ENCODE measurements around the gene C21orf58.

C21orf58 gene

DNA sequence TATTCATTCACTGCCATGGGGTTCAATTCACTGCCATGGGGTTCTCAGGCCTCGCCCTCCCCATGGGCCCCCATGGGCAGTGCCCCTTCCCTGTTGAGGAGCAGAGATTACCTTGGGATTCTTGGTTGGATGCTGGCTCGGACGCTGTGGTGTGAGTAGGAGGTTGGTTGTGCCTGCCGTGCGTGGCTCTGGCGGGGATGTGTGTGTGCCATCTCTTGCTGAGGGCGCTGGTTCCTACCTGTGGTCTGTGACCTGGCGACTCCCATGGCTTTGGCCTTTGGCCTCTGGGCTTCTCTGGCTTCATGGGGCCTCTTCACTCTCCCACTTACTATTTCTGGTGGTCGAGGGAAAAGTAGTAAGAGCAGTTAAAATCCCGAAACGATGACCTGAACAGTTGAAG lies 42.4 kb upstream of the C21orf58 start:
- H2AFZ ChIP-seq (ENCODE audit: insufficient read depth, low read length, poor library complexity): no peak overlapping the region
- no peak overlapping the region for H2BK5ac ChIP-seq (ENCODE audit: low read depth, low read length, poor library complexity)
- H3K23ac ChIP-seq (ENCODE audit: low read length): no peak overlapping the region
- no peaks in the 10 kb centered on the region for H3K79me1 ChIP-seq (ENCODE audit: low read length)
- peaks cover 2% of the 10 kb centered on the region for H3K9me3 ChIP-seq (ENCODE audit: insufficient read depth, low read depth, low read length)
- no peak for DNase-seq
- no peak overlapping the region for H3K4me3 ChIP-seq (ENCODE audit: low read depth, low read length)
- H3K18ac ChIP-seq (ENCODE audit: low read length): no peak overlapping the region
- H3K36me3 ChIP-seq (ENCODE audit: control insufficient read depth in 1 of 2, insufficient read depth in 2 of 2, low read length in 2 of 2): peaks cover 53 to 54% of the 10 kb centered on the region in 2 experiments
- no peak overlapping the region for H2AK5ac ChIP-seq (ENCODE audit: low read length)
- no peaks in the 10 kb centered on the region for H3K79me2 ChIP-seq (ENCODE audit: control insufficient read depth, insufficient read depth, low read length, poor library complexity)
- no peak overlapping the region for H3K4me2 ChIP-seq (ENCODE audit: low read length)
- no peak overlapping the region for H3K27ac ChIP-seq (ENCODE audit: low read depth, low read length)
- H3K4ac ChIP-seq (ENCODE audit: low read depth, low read length): no peak overlapping the region
- H3K27me3 ChIP-seq (ENCODE audit: insufficient read depth, low read length): no peaks in the 10 kb centered on the region
- no peak overlapping the region for H2BK12ac ChIP-seq (ENCODE audit: low read length)
- no peak overlapping the region for H4K91ac ChIP-seq (ENCODE audit: low read depth, low read length)
- H3K9ac ChIP-seq (ENCODE audit: low read length): no peak overlapping the region
- no peak overlapping the region for H4K12ac ChIP-seq (ENCODE audit: low read depth, low read length)
- no peaks in the 10 kb centered on the region for H3K4me1 ChIP-seq (ENCODE audit: control insufficient read depth in 1 of 2, insufficient read depth in 2 of 2, low read length in 2 of 2)
- no peak overlapping the region for H2BK120ac ChIP-seq (ENCODE audit: insufficient read depth, low read length, poor library complexity)
- no peak overlapping the region for H4K8ac ChIP-seq (ENCODE audit: low read depth, low read length)
- no peak overlapping the region for H3K14ac ChIP-seq (ENCODE audit: low read length)
- no CpG with 5 or more reads among the region's 11 CpGs for WGBS (ENCODE audit: extremely low coverage, insufficient coverage, insufficient read length)

DNA sequence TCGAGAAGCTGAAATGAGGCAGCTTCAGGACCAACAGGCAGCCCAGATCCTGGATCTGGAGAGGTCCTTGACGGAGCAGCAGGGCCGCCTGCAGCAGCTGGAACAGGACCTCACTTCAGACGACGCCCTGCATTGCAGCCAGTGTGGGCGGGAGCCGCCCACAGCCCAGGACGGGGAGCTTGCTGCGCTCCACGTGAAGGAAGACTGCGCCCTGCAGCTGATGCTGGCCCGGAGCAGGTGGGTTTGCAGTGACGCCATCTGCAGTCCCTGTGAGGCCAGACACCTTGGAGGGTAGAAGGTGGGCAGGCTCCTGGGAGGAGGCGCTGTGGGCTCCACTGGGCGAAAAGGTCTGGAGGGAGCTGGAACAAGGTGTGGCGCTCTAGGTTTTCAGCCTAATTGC lies 40.0 kb upstream of the C21orf58 start:
- no peak overlapping the region for H2BK12ac ChIP-seq (ENCODE audit: low read length)
- no peak for DNase-seq
- H3K79me1 ChIP-seq (ENCODE audit: low read length): no peaks in the 10 kb centered on the region
- no peak overlapping the region for H4K8ac ChIP-seq (ENCODE audit: low read depth, low read length)
- H3K27me3 ChIP-seq (ENCODE audit: insufficient read depth, low read length): no peaks in the 10 kb centered on the region
- no peaks in the 10 kb centered on the region for H3K79me2 ChIP-seq (ENCODE audit: control insufficient read depth, insufficient read depth, low read length, poor library complexity)
- H2AK5ac ChIP-seq (ENCODE audit: low read length): no peak overlapping the region
- peaks cover 50 to 53% of the 10 kb centered on the region in 2 experiments for H3K36me3 ChIP-seq (ENCODE audit: control insufficient read depth in 1 of 2, insufficient read depth in 2 of 2, low read length in 2 of 2)
- peaks cover 2% of the 10 kb centered on the region for H3K9me3 ChIP-seq (ENCODE audit: insufficient read depth, low read depth, low read length)
- H3K4ac ChIP-seq (ENCODE audit: low read depth, low read length): no peak overlapping the region
- no peak overlapping the region for H3K14ac ChIP-seq (ENCODE audit: low read length)
- H2BK120ac ChIP-seq (ENCODE audit: insufficient read depth, low read length, poor library complexity): no peak overlapping the region
- H3K4me2 ChIP-seq (ENCODE audit: low read length): no peak overlapping the region
- H3K27ac ChIP-seq (ENCODE audit: low read depth, low read length): no peak overlapping the region
- no peaks in the 10 kb centered on the region for H3K4me1 ChIP-seq (ENCODE audit: control insufficient read depth in 1 of 2, insufficient read depth in 2 of 2, low read length in 2 of 2)
- no peak overlapping the region for H4K12ac ChIP-seq (ENCODE audit: low read depth, low read length)
- H3K4me3 ChIP-seq (ENCODE audit: low read depth, low read length): no peak overlapping the region
- H3K23ac ChIP-seq (ENCODE audit: low read length): no peak overlapping the region
- no peak overlapping the region for H3K9ac ChIP-seq (ENCODE audit: low read length)
- H3K18ac ChIP-seq (ENCODE audit: low read length): no peak overlapping the region
- WGBS (ENCODE audit: extremely low coverage, insufficient coverage, insufficient read length): no CpG with 5 or more reads among the region's 16 CpGs
- H2AFZ ChIP-seq (ENCODE audit: insufficient read depth, low read length, poor library complexity): no peak overlapping the region
- no peak overlapping the region for H4K91ac ChIP-seq (ENCODE audit: low read depth, low read length)
- no peak overlapping the region for H2BK5ac ChIP-seq (ENCODE audit: low read depth, low read length, poor library complexity)

DNA sequence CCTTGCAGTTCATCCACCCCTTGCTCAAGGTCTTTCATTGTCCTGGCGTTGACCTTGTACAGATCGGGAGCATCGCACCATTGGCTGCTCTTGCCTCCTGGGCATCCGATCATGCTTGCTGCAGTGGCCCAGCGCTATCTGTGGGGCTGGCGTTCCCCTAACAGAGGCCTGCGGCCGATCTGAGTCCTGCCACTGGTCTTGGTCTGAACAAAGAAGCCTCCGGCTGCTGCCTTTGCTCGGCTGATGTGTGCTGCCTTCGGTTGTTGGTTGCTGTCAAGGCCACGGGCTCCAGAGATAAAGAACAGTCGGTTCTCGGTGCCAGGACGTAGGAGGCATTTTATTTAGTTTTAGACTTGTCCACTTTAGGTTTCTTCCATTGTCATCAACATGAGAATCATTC lies 39.3 kb upstream of the C21orf58 start:
- Histone ChIP-seq H3K14ac (ENCODE audit: low read length) (no peak overlapping the region), H3K9me3 (ENCODE audit: insufficient read depth, low read depth, low read length) (peaks cover 2% of the 10 kb centered on the region), H2BK12ac (ENCODE audit: low read length) (no peak overlapping the region), H3K18ac (ENCODE audit: low read length) (no peak overlapping the region), H3K79me1 (ENCODE audit: low read length) (no peaks in the 10 kb centered on the region), H3K27ac (ENCODE audit: low read depth, low read length) (no peak overlapping the region), H4K91ac (ENCODE audit: low read depth, low read length) (no peak overlapping the region), H2AFZ (ENCODE audit: insufficient read depth, low read length, poor library complexity) (no peak overlapping the region), H2BK120ac (ENCODE audit: insufficient read depth, low read length, poor library complexity) (no peak overlapping the region), H4K12ac (ENCODE audit: low read depth, low read length) (no peak overlapping the region), H3K9ac (ENCODE audit: low read length) (no peak overlapping the region), H3K4me1 (ENCODE audit: control insufficient read depth in 1 of 2, insufficient read depth in 2 of 2, low read length in 2 of 2) (no peaks in the 10 kb centered on the region), H2BK5ac (ENCODE audit: low read depth, low read length, poor library complexity) (no peak overlapping the region), H3K4me2 (ENCODE audit: low read length) (no peak overlapping the region), H2AK5ac (ENCODE audit: low read length) (no peak overlapping the region), H3K4ac (ENCODE audit: low read depth, low read length) (no peak overlapping the region), H3K79me2 (ENCODE audit: control insufficient read depth, insufficient read depth, low read length, poor library complexity) (no peaks in the 10 kb centered on the region), H3K36me3 (ENCODE audit: control insufficient read depth in 1 of 2, insufficient read depth in 2 of 2, low read length in 2 of 2) (peaks cover 52 to 53% of the 10 kb centered on the region in 2 experiments), H4K8ac (ENCODE audit: low read depth, low read length) (no peak overlapping the region), H3K23ac (ENCODE audit: low read length) (no peak overlapping the region), H3K27me3 (ENCODE audit: insufficient read depth, low read length) (no peaks in the 10 kb centered on the region), H3K4me3 (ENCODE audit: low read depth, low read length) (no peak overlapping the region)
- no peak for DNase-seq
- WGBS (ENCODE audit: extremely low coverage, insufficient coverage, insufficient read length): no CpG with 5 or more reads among the region's 15 CpGs

DNA sequence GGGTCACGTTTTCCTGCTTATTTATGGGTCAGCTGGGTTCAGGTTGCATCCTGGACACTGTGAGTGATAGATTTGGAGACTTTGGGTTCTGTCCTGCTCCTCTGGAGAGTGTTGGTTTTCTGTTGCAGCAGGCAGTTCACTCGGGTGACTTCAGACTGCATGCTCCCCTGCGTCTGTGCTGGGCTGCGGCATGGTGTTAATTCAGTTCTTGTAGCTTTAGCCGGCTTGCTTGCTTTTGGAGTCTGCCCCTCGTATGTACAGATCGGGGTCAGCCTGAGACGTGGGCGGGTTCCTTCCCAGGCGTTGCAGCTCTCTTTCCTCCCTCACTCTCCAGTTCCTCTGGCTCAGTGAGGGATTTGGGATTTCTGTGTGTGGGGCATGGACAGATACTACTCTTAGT lies 38.3 kb upstream of the C21orf58 start:
- Histone ChIP-seq H3K36me3 (ENCODE audit: control insufficient read depth in 1 of 2, insufficient read depth in 2 of 2, low read length in 2 of 2) (peaks cover 54% of the 10 kb centered on the region in 2 experiments), H3K4me2 (ENCODE audit: low read length) (no peak overlapping the region), H2AK5ac (ENCODE audit: low read length) (no peak overlapping the region), H4K12ac (ENCODE audit: low read depth, low read length) (no peak overlapping the region), H2AFZ (ENCODE audit: insufficient read depth, low read length, poor library complexity) (no peak overlapping the region), H3K4me3 (ENCODE audit: low read depth, low read length) (no peak overlapping the region), H3K79me2 (ENCODE audit: control insufficient read depth, insufficient read depth, low read length, poor library complexity) (no peaks in the 10 kb centered on the region), H3K23ac (ENCODE audit: low read length) (no peak overlapping the region), H3K79me1 (ENCODE audit: low read length) (no peaks in the 10 kb centered on the region), H3K4me1 (ENCODE audit: control insufficient read depth in 1 of 2, insufficient read depth in 2 of 2, low read length in 2 of 2) (no peaks in the 10 kb centered on the region), H4K8ac (ENCODE audit: low read depth, low read length) (no peak overlapping the region), H2BK120ac (ENCODE audit: insufficient read depth, low read length, poor library complexity) (no peak overlapping the region), H3K9me3 (ENCODE audit: insufficient read depth, low read depth, low read length) (peaks cover 2% of the 10 kb centered on the region), H2BK12ac (ENCODE audit: low read length) (no peak overlapping the region), H3K27ac (ENCODE audit: low read depth, low read length) (no peak overlapping the region), H3K18ac (ENCODE audit: low read length) (no peak overlapping the region), H2BK5ac (ENCODE audit: low read depth, low read length, poor library complexity) (no peak overlapping the region), H3K9ac (ENCODE audit: low read length) (no peak overlapping the region), H3K14ac (ENCODE audit: low read length) (no peak overlapping the region), H3K4ac (ENCODE audit: low read depth, low read length) (no peak overlapping the region), H4K91ac (ENCODE audit: low read depth, low read length) (no peak overlapping the region), H3K27me3 (ENCODE audit: insufficient read depth, low read length) (no peaks in the 10 kb centered on the region)
- no peak for DNase-seq
- no CpG with 5 or more reads among the region's 10 CpGs for WGBS (ENCODE audit: extremely low coverage, insufficient coverage, insufficient read length)

All from trophoblast cell (in vitro differentiated cells and primary cell).